ENCODE results near the gene LDAH. TPM values are rescaled to one million over a fixed set of nuclear protein-coding genes. Genes with fewer than 3 reads are reported as not detected.

LDAH gene
- polyA plus RNA-seq, 1 experiment: 10.0 TPM

- H3K4me3 ChIP-seq (ENCODE audit: low read depth, low read length): no peak overlapping the region
- H3K27me3 ChIP-seq (ENCODE audit: control insufficient read depth, insufficient read depth, low read length): peaks cover 9% of the 10 kb centered on the region
- no peaks in the 10 kb centered on the region for H3K36me3 ChIP-seq (ENCODE audit: control insufficient read depth, insufficient read depth, low read length)
- no peak for TF ChIP-seq CTCF (IDR thresholded peaks at IDR 0.05; ENCODE audit: insufficient read depth, low read depth, low read length)
- POLR2A ChIA-PET: interaction anchor here (0.6 kb wide), 1 partner anchor 107 kb away, joined by 3 read pairs; no protein-coding TSS in a partner anchor
- CTCF ChIA-PET: interaction anchor here (2.2 to 11.0 kb wide), 2 partner anchors 8 to 306 kb away, joined by 5 to 126 read pairs; partner anchors contain the start of gene GDF7
- DNase-seq (ENCODE audit: low read depth): no peak
These were observed 166.3 kb downstream of the LDAH start for GRCh38 chr2:20656561-20656960.

GRCh38 chr2:20654535-20654813 is 168.4 kb downstream of the LDAH start:
- DNase-seq (ENCODE audit: low read depth): no peak
- H3K27me3 ChIP-seq (ENCODE audit: control insufficient read depth, insufficient read depth, low read length): peaks cover 7% of the 10 kb centered on the region
- ChIA-PET POLR2A (no interaction called here), CTCF (interaction anchor here (0.7 to 11.0 kb wide), 5 partner anchors 11 to 316 kb away, joined by 3 to 126 read pairs (median 4); partner anchors contain the start of gene GDF7)
- H3K36me3 ChIP-seq (ENCODE audit: control insufficient read depth, insufficient read depth, low read length): no peaks in the 10 kb centered on the region
- no peak overlapping the region for H3K4me3 ChIP-seq (ENCODE audit: low read depth, low read length)
- no peak for TF ChIP-seq CTCF (IDR thresholded peaks at IDR 0.05; ENCODE audit: insufficient read depth, low read depth, low read length)

- TF ChIP-seq CTCF (IDR thresholded peaks at IDR 0.05; ENCODE audit: insufficient read depth, low read depth, low read length): no peak
- POLR2A ChIA-PET: no interaction called here
- DNase-seq (ENCODE audit: low read depth): no peak
- CTCF ChIA-PET: interaction anchor here (0.9 to 11.0 kb wide), 4 partner anchors 11 to 309 kb away, joined by 3 to 126 read pairs (median 3); partner anchors contain the start of gene GDF7
- H3K36me3 ChIP-seq (ENCODE audit: control insufficient read depth, insufficient read depth, low read length): no peaks in the 10 kb centered on the region
- H3K4me3 ChIP-seq (ENCODE audit: low read depth, low read length): no peak overlapping the region
- peaks cover 7% of the 10 kb centered on the region for H3K27me3 ChIP-seq (ENCODE audit: control insufficient read depth, insufficient read depth, low read length)
These were observed 169.0 kb downstream of the LDAH start for GRCh38 chr2:20653695-20654534.

GRCh38 chr2:20652673-20653575 is 170.0 kb downstream of the LDAH start:
- no peak for DNase-seq (ENCODE audit: low read depth)
- Histone ChIP-seq H3K36me3 (ENCODE audit: control insufficient read depth, insufficient read depth, low read length) (no peaks in the 10 kb centered on the region), H3K4me3 (ENCODE audit: low read depth, low read length) (no peak overlapping the region), H3K27me3 (ENCODE audit: control insufficient read depth, insufficient read depth, low read length) (peaks cover 7% of the 10 kb centered on the region)
- no peak for TF ChIP-seq CTCF (IDR thresholded peaks at IDR 0.05; ENCODE audit: insufficient read depth, low read depth, low read length)
- ChIA-PET CTCF (interaction anchor here (0.7 to 11.0 kb wide), 5 partner anchors 12 to 310 kb away, joined by 3 to 126 read pairs (median 4); partner anchors contain the start of gene GDF7), POLR2A (no interaction called here)

- no peak for DNase-seq (ENCODE audit: low read depth)
- no peak for TF ChIP-seq CTCF (IDR thresholded peaks at IDR 0.05; ENCODE audit: insufficient read depth, low read depth, low read length)
- ChIA-PET CTCF (interaction anchor here (0.7 to 11.0 kb wide), 10 partner anchors 10 to 310 kb away, joined by 3 to 126 read pairs (median 4); partner anchors contain the start of genes GDF7 and RHOB), POLR2A (no interaction called here)
- Histone ChIP-seq H3K4me3 (ENCODE audit: low read depth, low read length) (no peak overlapping the region), H3K27me3 (ENCODE audit: control insufficient read depth, insufficient read depth, low read length) (peaks cover 6% of the 10 kb centered on the region), H3K36me3 (ENCODE audit: control insufficient read depth, insufficient read depth, low read length) (no peaks in the 10 kb centered on the region)
These were observed 170.8 kb downstream of the LDAH start for GRCh38 chr2:20652141-20652540.
